Melanocyte of skin (primary cell): Measurements from ENCODE around the gene GRID2. TPM values are rescaled to one million over a fixed set of nuclear protein-coding genes. Genes with fewer than 3 reads are reported as not detected.

ENCODE experiments used
- small RNA-seq, 2 donors: library from RNA; depleted of rRNA; stranded (forward); fragments of <200 nt; gene quantifications; one replicate each; pipeline ENCODE3, GENCODE V24; 2012
- total RNA-seq, 2 donors: library from RNA; depleted of rRNA; stranded (reverse); fragments of >200 nt; gene quantifications; 2 replicates each; pipeline ENCODE4 v1.2.3, GENCODE V29; 2012

GRID2 gene
- total RNA-seq = not detected

GRCh38 chr4:92303621-92304027, at the start of gene GRID2:
Gene GRID2, plus strand, starts transcription at chr4:92303966.

Small RNA genes within 50 kb of the gene (small RNA-seq; reads per million reads assigned to genes)
- 0 reads per million in 2 donors for gene RNA5SP164
